Adrenal gland (tissue), 5 donors: Measurements from ENCODE around the gene PRKG1.

Experiments used
- POLR2A ChIP-seq, 2 donors: fragments of 450-650 bp; IDR thresholded peaks; one replicate each; pipeline ENCODE4 v1.6.1; 2017; ENCODE audit warnings: antibody characterized with exemption in 2 of 2, mild to moderate bottlenecking in 2 of 2, moderate library complexity in 1 of 2
- TF ChIP-seq, protein P1 (sequence below), 6 experiments: fragments of 450-650 bp in 4 of 6; fragments of 200-600 bp in 2 of 6; sonication (generic) in 1 of 6; IDR thresholded peaks; 1 replicate in 5 of 6; 2 replicates in 1 of 6; pipeline versions ENCODE4 v1.5.1 to v1.8.0; 2016 to 2021; ENCODE audit warnings: antibody characterized with exemption in 6 of 6, mild to moderate bottlenecking in 2 of 6, moderate library complexity in 1 of 6
- donor health status: DM: no; HTN: no; CAD: no.

DNA sequence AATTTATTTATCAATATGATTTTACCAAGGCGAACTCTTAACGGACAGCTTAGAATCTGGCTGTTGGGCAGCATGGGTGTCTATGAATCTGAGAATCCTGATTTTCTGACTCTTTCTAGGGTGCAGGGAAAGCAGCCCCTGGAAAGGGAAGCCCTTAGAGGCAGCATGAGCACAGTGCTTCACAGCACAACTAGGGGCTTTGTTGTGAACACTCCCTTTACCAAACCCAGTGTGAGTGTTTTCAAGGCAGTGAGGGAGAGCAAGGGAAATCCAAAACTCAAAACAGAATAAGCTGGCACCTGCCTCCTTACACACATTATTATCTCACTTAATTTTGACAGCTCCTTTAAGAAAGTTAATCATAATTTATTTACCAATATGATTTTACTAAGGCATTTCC lies 741.4 kb downstream of the PRKG1 start:
- TF ChIP-seq, protein P1, sequence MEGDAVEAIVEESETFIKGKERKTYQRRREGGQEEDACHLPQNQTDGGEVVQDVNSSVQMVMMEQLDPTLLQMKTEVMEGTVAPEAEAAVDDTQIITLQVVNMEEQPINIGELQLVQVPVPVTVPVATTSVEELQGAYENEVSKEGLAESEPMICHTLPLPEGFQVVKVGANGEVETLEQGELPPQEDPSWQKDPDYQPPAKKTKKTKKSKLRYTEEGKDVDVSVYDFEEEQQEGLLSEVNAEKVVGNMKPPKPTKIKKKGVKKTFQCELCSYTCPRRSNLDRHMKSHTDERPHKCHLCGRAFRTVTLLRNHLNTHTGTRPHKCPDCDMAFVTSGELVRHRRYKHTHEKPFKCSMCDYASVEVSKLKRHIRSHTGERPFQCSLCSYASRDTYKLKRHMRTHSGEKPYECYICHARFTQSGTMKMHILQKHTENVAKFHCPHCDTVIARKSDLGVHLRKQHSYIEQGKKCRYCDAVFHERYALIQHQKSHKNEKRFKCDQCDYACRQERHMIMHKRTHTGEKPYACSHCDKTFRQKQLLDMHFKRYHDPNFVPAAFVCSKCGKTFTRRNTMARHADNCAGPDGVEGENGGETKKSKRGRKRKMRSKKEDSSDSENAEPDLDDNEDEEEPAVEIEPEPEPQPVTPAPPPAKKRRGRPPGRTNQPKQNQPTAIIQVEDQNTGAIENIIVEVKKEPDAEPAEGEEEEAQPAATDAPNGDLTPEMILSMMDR (IDR thresholded peaks at IDR 0.05): no peak
- no peak for TF ChIP-seq POLR2A (IDR thresholded peaks at IDR 0.05)
